GM10847 (cell line): ENCODE data around the gene RPL3.

Source experiments
- POLR2A ChIP-seq: IDR thresholded peaks from 2 replicates; pipeline ENCODE4 v1.6.1; 2011; ENCODE audit not compliant: insufficient read length; ENCODE audit errors: extremely low read depth

Gene RPL3

DNA sequence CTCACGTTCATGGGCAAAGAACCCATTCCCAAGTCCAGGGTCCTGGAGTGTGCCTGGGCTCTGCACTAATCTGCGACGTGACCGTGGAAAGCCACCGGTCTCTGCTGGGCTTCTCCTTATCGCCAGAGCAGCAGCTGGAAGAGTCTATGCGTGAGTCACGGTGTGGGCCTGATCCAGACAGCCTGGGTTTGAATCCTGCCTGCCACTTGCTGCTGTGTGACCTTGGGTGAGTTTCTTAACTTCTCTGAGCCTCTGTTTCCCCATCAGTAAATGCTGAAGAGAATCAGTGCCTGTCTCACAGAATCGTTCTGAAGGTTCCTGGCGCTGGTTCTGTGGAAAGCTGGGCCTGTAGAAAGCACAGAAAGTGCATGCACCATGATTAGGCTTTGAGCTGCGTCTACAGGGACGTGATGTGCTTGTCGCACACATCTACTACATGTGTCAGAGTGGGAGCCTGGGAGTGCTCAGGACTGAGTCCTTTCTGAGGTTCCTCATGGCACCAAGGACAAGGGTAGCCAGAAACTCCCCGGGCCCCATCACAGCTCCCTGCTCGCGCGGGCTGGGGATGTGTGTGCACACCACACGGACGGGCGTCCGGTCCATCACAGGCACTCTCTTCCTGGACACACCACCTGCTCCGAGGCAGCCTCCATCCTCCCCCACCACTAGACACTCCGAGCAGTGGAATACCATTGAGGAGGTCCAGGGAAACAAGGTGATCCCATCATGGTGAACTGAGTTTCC is 54.1 kb downstream of the RPL3 start:
- TF ChIP-seq POLR2A: no peak

DNA sequence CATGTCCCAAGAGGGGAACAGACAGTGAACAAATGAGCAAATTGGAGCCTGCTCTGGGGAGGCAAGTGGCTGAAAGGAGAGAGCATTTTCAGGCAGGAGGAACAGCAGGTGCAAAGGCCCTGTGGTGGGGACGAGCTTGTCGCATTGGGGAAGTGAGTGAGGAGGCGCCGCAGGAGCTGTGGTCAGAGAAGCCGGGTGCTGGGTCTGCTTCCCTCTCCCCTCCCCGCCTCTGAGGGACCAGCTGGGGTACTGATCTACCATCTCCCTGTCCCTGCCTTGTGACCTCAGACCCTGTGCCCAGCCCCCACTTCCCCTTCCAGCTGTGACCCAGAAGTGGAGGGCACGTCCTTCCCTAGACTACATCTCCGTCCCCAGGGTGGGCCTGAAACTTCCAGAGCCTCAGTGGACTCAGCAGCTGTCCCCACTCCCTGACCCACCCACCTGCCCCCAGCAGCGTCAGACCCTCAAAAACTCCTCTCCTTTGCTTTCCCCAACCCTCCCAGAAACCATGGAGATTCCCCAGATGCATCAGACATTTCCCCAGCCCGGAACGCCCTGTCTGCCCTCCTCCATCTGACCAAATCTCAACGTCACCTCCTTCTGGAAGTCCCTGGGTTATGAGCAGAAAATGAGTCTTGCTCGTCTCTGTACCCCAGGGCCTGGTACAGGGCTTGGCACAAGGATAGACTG is 54.9 kb downstream of the RPL3 start:
- no peak for TF ChIP-seq POLR2A

DNA sequence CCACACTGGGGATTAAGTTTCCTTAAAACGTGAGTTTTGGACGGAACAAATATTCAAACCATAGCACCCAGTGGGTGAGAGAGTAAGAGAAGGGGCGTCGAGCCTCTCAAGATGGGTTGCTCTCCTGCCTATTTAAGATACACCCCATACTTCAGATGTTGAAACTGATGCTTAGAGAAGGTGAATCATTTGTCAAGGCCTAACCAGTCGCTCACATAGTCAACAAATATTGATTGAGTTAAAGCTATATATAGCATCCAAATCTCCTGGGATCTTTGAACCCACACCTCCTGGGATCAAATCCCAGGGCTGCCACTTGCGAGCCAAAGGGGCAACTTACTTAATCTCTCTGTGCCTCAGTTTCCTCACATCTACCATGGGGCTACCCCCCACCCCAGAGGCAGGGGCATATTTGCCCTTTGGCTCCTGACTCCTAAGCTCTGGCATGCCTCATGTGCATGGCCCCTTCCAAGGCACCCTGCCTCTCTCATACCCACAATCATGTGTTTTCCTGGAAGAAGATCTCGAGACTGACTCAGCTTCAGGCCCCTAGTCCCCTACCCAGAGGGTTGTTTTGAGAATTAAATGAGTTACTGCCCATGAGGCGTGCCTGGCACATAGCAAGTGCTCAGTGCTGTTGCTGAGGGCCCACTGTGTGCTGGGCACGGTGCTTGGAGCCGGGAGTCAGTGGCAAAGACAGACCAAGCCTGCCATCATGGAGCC is 55.6 kb downstream of the RPL3 start:
- no peak for TF ChIP-seq POLR2A
